GM21526 (cell line): Measurements from ENCODE around the gene STK16.
A peak's percentile ranks its signal among the peaks of the same experiment; 100 is the strongest.
"Not testable (repeated sequence)": the region's sequence is repeated elsewhere in the genome, so short reads cannot be mapped to it uniquely, and the experiment has no call there.

Experiments
- ATAC-seq: cut with Tn5 transposase; IDR thresholded peaks from one replicate; pipeline ENCODE4 v1.9.1; 2021; ENCODE audit warnings: moderate library complexity; ENCODE audit not compliant: unreplicated experiment, low FRiP score

STK16 gene

GRCh38 chr2:219245148-219245898 lies at the start of gene STK16, which contains the start of gene GLB1L:
Gene STK16, plus strand, starts transcription at chr2:219245479. Its CDS starts 521 bp downstream, at chr2:219246000.
Gene GLB1L, minus strand, starts transcription at chr2:219245444. Its CDS starts 1,871 bp downstream, at chr2:219243573.
- ATAC-seq: peak; percentile 76

GRCh38 chr2:219197388-219197787 lies 47.9 kb upstream of the STK16 start:
- ATAC-seq: no peak

GRCh38 chr2:219198974-219199373 lies 46.3 kb upstream of the STK16 start:
- no peak for ATAC-seq

GRCh38 chr2:219199470-219200211 lies 45.6 kb upstream of the STK16 start:
- ATAC-seq: no peak

- ATAC-seq: not testable (repeated sequence)
Measured at GRCh38 chr2:219200502-219201326, 44.6 kb upstream of the STK16 start.

GRCh38 chr2:219201331-219201730 lies 43.9 kb upstream of the STK16 start:
- ATAC-seq: not testable (repeated sequence)

DNA sequence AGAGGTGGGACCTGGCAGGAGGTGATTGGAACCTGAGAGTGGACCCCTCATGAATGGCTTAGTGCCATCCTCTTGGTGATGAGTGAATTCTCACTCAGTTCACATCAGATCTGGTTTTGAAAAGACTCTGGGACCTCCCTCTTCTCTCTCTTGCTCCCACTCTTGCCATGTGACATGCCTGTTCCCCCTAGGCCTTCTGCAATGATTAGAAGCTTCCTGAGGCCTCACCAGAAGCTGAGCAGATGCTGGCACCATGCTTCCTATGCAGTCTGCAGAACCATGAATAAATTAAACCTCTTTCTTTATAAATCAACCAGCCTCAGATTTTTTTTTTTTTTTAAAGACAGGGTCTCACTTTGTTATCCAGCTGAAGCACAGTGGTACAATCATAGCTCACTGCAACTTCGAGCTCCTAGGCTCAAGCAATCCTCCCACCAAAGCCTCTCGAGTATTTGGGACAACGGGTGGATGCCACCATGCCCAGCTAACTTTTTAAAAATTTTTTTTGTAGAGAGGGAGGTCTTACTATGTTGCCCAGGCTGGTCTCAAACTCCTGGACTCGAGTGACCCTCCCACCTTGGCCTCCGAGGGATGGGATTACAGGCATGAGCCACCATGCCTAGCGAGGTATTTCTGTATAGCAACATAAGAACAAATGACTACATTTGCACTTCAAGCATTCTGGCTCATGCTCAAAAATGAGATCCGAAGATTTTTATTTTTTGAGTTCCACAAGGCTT lies 40.7 kb upstream of the STK16 start:
- no peak for ATAC-seq

DNA sequence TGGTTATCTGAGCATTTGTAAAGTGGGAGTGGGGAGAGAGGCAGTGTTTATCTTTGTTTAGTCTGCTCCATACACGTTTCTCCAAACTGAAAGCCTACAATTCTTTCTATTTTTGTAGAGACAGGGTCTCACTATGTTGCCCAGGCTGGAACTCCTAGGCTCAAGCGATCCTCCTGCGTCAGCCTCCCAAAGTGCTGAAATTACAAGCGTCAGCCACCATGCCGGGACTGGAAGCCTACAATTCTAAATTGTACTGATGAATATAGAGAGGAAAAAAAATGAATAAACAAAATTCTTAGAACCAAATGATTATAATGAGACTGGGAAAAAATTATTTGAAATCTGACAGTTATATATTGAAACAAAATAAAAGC lies 40.1 kb upstream of the STK16 start:
- no peak for ATAC-seq

GRCh38 chr2:219205981-219206327 lies 39.3 kb upstream of the STK16 start:
- no peak for ATAC-seq

- peak; percentile 95 for ATAC-seq
Measured at GRCh38 chr2:219206328-219207133, 38.7 kb upstream of the STK16 start, which contains the start of gene ZFAND2B. Gene ZFAND2B, plus strand, starts transcription at chr2:219206782. Its CDS starts 206 bp downstream, at chr2:219206988.

DNA sequence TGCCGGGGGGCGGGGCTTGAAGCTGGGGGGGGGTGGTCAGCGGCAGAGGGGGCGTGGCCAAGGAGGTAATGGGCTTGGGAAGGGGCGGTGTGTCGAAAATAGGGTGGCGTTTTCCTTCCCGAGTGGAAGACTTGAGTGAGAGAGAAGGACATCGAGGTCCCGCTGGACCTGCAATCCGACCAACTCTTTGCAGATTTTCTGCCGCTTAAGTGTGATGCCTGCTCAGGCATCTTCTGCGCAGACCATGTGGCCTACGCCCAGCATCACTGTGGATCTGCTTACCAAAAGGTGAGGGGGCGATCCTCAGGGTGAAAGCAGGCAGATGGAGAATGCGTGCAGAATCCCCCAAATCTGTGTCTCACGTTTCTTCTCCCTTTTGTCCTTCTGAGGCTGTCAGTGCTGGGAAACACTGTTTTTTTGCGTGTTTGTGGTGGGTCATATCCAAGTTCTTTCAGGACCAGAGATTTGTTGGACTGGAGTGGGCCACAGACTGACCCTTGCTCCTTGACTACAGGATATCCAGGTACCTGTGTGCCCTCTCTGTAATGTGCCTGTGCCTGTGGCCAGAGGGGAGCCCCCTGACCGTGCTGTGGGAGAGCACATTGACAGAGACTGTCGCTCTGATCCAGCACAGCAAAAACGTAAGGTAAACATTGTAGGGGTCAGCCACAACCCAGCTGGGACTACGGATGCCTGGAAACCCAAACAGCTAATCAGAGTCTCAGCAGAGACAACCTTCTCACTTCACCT lies 38.0 kb upstream of the STK16 start:
- ATAC-seq: peak; percentile 1

DNA sequence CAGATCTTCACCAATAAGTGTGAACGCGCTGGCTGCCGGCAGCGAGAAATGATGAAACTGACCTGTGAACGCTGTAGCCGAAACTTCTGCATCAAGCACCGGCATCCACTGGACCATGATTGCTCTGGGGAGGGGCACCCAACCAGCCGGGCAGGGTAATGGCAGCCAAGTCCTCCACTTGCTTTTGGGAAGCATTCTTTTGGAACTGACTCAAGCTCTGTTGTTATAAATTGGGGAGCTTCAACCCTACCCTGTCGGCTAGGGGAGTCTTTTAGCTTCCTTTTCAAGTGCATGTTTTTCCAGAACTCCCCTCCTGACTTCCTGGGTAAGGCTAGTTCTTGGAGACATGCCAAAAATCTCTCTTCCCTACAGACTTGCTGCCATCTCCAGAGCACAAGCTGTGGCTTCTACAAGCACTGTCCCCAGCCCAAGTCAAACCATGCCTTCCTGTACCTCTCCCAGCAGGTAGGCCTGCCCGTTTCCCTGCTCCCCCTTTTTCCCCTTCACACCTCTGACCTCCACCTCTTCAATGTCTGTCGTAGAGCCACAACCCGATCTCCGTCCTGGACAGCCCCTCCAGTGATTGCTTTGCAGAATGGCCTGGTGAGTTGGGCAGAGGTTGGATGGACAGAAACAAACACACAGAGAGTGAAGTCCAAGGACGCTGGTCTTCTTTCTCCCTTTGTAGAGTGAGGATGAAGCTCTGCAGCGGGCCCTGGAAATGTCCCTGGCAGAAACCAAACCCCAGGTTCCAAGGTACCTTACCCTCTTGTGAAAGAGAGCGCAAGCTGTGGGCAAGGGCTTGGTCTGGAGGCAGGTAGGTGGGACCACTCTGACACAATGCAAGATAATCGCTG lies 37.2 kb upstream of the STK16 start:
- ATAC-seq: no peak

DNA sequence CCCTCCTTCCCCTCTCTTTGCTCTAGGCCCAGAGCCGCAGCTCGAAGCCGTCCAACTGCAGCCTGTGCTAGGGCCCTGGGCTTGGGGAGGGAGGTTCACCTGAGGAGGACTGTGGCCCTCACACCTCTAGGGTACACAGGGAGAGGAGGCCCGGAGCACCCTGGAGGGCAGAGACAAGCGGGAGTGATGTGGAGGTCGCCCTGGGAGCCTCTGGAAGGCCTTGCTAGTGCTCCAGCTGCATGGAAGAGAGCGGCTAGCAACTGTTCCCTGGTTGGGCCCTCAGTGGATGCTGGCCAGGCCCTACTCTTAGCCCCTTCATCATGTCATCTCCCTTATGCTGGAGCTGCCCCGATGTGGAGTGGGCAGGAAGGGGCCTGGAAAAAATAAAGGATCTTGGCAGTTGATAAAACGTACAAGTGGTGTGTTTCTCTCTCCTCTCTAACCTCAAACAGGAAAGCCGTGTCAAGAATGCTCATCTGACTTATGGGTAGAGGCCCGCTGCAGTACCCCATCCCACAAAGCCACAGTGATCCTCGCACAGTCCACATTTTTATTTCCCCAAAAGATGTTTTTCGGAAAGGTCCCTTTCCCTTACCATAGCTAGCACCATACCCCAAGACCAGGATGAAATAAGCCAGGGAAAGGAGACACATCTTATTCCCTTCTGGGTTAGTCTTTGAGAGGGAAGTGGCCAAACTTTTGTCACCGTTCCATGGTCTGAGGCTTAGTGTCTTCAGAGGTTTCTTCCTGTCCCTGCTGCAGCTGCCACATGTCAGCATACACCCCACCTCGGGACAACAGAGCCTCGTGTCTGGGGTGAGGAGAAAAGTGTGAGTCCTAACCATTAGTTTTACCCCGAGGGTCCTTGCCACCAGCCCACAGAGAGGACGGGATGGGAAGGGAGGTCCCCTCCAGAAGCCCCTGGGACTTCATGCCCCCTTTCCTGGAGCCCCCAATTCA lies 35.8 kb upstream of the STK16 start:
- no peak for ATAC-seq

GRCh38 chr2:219210196-219210885 lies 34.9 kb upstream of the STK16 start:
- no peak for ATAC-seq

DNA sequence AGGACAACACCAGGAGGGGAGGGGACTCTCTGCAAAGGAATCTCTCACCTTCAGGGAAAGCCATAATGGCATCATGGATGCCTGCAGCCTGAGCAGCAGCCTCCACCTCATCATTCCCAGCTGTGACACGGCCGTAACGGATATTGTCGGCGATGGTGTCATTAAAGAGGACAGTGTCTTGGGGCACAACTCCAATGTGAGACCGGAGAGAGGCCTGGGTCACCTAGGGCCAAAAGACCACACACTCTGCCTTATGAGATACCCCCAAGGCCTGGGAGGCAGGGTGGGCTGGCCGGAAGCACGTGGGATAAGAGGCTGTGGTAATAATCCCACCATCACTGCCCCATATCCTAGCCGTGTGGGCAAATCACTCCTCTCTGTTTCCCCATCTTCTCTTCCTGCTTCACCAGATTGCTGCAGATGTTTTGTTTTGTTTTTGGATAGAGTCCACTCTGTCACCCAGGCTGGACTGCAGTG lies 34.4 kb upstream of the STK16 start:
- no peak for ATAC-seq

- ATAC-seq: no peak
Measured at GRCh38 chr2:219213026-219213415, 32.3 kb upstream of the STK16 start.
